HG03045 (cell line): ENCODE data around the gene MSLN.
"Not testable (repeated sequence)": the region's sequence is repeated elsewhere in the genome, so short reads cannot be mapped to it uniquely, and the experiment has no call there.

Experiments used
- ATAC-seq: cut with Tn5 transposase; IDR thresholded peaks from one replicate; pipeline ENCODE4 v1.9.1; 2021; ENCODE audit warnings: mild to moderate bottlenecking, moderate library complexity; ENCODE audit not compliant: unreplicated experiment

The MSLN gene

DNA sequence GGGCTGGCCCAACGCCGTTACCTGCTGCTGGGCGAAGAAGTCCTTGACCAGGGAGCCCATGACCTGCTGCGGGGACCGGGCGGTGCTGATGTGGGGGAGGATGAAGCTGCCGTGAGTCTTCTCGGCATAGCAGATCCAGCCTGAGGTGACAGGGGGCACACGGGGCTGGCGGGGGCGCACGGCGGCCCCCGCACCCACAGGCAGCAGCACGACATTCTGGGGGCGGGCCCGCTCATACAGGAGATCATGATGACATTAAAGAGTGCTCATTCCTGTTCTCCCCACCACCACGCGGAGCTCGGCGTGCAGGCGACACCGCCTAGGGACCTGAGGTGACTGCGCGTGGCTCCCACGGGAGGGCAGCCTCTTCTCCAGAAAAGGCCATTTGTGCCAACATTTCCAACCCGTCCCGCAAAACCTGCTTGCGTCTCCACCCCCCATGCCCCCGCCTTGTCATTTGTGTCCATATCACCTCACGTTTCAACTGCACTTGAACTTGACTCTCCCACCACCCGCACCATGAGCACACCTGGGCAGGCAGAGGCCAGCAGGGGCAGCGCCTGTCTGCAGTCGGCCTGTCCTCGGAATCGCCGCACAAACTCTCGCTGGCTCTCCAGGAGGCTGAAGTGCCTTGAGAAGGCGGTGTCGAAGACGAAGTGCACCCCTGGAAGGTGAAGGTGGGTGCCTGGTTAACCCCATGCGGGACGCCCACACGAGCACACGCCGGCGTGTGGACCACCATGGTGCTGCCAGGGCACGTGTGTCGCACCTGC, 26.1 kb upstream of the MSLN start:
- ATAC-seq, result no peak

GRCh38 chr16:734981-735881, 25.3 kb upstream of the MSLN start:
- no peak for ATAC-seq

- ATAC-seq, result no peak
Observed at GRCh38 chr16:735982-736453, 24.5 kb upstream of the MSLN start.

DNA sequence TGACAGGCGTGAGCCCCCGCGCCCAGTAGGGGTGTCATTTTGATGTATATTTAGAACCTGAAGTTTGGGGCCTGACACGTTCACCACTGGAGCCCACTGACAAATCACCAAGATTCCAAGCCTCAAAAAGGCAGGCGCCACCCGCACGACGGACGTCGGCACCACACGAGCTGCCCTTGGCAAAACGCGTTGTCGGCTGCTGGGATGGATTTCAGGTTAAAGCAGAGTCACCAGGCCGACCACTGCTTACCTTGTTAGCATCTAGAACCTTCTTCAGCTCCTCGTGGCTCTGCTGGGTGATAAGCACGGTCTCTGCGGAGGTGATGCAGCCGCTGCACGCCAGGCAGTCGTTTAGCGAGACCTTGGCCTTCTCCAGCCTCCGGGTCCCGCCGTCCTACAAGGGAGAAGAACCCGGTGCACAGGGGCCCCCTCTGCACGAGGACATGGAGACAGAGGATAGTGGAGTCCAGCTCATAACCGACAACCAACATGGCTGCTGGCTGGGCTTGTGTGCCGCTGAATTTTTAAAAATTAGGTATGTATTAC, 23.5 kb upstream of the MSLN start:
- ATAC-seq, result no peak

- ATAC-seq, result no peak
Observed at GRCh38 chr16:739560-740458, 20.7 kb upstream of the MSLN start.

DNA sequence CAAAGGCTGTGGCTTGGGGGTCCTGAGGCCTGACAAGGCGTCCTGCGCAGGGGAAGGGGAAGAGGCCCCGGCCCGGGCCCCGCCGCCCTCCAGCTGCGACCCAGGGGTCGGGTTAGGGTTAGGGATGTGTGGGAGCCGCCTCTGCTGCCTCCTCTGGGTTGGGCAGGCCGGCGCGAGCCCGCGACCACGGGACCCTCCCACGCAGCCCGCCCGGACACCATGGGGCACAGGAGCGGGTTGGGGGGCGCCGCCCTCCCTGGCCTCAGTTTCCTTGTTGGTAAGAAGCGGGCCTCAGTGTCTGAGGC, 20.1 kb upstream of the MSLN start:
- ATAC-seq, result peak; percentile 9

- peak; percentile 68 for ATAC-seq
Observed at GRCh38 chr16:740764-741505, 19.6 kb upstream of the MSLN start, which contains the start of gene CIAO3. Gene CIAO3, minus strand, starts transcription at chr16:740997. Its CDS starts 12 bp downstream, at chr16:740985.

DNA sequence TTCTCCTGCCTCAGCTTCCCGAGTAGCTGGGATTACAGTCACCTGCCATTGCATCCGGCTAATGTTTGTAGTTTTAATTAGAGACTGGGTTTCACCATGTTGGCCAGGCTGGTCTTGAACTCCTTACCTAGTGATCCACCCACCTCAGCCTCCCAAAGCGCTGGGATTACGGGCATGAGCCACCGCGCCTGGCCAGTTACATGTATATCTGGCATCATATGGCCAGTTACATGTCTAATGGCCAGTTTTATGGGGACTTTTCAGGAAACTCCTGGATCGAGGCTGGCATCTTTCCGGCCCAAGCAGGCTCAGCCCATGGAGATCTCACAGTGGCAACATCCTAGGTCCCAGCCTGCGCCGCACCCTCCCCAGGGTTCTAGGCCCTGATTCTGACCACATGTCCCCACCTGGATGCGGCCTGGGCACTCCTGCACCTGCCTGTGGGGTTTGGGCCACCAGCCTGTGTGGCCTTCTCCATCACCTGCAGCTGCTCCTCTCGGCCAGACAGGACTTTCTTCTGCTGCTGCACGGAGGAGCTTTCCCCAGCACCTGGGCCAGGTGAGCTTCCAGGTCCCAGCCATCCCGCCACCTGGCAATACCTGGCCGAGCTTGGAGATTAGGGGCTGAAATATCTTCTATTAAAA, 18.4 kb upstream of the MSLN start:
- ATAC-seq, result no peak

DNA sequence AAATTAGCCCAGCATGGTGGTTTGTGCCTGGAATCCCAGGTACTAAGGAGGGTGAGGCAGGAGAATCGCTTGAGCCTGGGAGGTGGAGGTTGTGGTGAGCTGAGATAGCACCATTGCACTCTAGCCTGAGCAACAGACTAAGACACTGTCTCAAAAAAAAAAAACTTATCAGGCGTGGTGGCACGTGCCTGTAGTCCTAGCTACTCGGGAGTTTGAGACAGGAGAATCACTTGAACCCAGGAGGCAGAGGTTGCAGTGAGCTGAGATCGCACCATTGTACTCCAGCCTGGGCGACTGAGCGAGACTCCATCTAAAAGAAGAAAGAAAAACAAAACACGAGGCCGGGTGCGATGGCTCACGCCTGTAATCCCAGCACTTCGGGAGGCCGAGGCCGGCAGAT, 17.6 kb upstream of the MSLN start:
- not testable (repeated sequence) for ATAC-seq

DNA sequence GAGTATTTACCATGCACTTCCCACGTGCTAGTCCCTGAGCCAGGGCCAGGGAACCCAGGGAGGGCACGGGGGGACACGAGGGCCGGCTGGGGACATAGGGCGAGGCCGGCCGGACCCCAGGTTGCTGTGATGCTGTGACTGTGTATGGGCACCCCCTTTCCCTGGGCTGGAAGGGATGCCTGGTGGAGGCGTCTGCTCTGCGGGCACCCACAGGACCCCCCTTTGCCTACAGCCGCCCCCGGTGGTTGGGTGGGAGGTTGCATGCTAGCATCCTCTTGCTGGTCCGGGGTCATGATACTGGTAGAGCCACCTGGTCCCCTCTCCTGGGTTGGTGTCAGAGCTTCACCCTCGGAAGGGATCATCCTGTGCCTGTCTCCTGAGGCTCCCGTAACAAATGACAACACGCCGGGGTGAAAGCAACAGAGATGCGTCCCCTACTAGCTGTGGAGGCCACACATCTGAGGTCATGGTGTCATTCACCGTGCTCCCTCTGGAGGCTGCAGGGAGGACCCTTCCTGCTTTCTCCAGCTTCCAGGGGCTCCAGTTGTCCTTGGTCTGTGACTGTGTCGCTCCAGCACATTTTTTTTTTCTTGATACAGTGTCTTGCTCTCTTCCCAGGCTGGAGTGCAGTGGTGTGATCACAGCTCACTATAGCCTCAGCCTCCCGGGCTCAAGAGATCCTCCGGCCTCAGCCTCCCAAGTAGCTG, 16.6 kb upstream of the MSLN start:
- no peak for ATAC-seq

DNA sequence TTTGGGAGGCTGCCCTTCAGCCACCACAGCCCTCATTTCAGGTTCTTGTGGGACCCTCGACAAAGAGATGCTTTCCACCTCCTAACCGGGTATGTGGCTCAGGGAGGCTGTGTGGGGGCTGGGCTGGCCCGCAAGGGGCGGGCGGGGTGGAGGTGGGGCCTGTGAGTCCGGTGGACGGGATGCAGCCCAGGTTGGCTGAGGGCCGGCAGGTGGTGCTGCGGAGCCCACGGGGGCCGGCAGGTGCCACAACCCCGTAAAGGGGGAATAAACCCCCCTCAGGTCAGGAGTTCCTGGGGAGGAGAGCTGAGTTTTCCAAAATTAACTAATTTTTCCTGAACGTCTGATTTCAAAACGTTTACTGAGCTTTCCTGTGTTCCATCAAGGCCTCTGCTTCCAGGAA, 14.8 kb upstream of the MSLN start:
- ATAC-seq, result no peak

DNA sequence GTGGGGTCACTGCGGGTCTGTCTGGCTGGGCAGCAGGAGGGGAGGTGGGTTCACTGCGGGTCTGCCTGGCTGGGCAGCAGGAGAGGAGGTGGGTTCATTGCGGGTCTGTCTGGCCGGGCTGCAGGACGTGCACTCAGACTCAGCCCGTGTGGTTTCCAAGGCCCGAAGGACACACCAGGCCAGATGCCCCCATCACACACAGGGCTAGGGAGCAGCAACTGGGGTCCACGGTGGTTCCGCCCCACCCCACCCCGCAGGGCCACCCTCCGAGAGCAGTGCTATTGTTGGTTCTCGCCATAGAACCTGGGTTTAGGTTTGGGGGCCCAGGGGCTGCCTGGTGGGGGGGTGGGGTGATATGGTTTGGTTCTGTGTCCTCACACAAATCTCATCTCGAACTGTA, 13.9 kb upstream of the MSLN start:
- no peak for ATAC-seq

GRCh38 chr16:747978-748746, 12.4 kb upstream of the MSLN start:
- ATAC-seq, result no peak

DNA sequence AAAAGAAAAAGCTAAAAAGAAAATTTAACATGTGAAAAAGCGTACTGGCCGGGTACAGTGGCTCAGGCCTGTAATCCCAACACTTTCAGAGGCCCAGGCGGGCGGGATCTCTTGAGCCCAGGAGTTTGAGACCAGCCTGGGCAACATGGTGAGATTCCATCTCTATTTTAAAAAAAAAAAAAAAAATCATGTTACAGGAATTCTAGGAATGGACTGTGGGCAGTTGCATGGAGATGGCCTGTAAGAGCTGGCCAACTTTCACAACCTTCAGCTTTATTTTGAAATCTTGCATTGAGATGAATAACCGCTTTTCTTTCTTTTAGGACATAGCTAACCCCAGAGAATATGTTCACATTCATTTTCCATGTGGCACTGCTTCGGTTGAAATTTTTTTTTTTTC, 11.5 kb upstream of the MSLN start:
- ATAC-seq, result no peak

- ATAC-seq, result no peak
Observed at GRCh38 chr16:750485-750884, 10.0 kb upstream of the MSLN start.

- no peak for ATAC-seq
Observed at GRCh38 chr16:751152-752006, 9.2 kb upstream of the MSLN start.

DNA sequence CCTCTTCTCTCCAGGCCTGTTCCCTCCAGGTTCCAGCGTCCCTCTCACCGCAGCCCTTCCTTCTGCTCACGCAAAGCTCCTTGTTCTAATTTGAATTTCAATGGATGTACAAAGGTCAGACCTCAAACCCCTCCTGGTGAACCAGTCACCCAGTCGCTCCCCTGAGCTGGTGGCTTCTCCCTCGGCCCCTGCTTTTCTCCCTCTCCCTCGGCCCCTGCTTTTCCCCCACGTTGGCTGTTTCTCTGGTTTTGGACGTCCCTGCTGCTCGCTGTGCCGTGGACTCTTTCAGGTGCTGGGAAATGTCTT, 8.6 kb upstream of the MSLN start:
- ATAC-seq, result no peak
